Astrocyte (in vitro differentiated cells and primary cell): Measurements from ENCODE around the gene ATXN1. TPM values are rescaled to one million over a fixed set of nuclear protein-coding genes. Genes with fewer than 3 reads are reported as not detected.
A peak's percentile ranks its signal among the peaks of the same experiment; 100 is the strongest.

Source experiments
- DNase-seq: peaks from one replicate; pipeline ENCODE4 v3.0.0-alpha.2; 2010; ENCODE audit warnings: low read depth
- FAIRE-seq: peaks from 2 replicates; lab custom pipeline; 2011; peaks lifted over from hg19 to GRCh38; lab: Jason Lieb, UNC
- H2AFZ ChIP-seq: 2 replicates; pipeline ENCODE4 v1.6.0; 2012; ENCODE audit warnings: low read depth, low read length, inconsistent platforms
- H3K27ac ChIP-seq: 2 replicates; pipeline ENCODE4 v1.5.1; 2011; ENCODE audit warnings: low read depth, low read length, inconsistent platforms
- H3K27me3 ChIP-seq: 2 replicates; pipeline ENCODE4 v1.6.0; 2011; ENCODE audit warnings: low read length, inconsistent platforms; ENCODE audit not compliant: insufficient read depth
- H3K36me3 ChIP-seq: 2 replicates; pipeline ENCODE4 v1.5.1; 2011; ENCODE audit warnings: low read length, inconsistent platforms; ENCODE audit not compliant: insufficient read depth
- H3K4me1 ChIP-seq: 2 replicates; pipeline ENCODE4 v1.5.1; 2011; ENCODE audit warnings: low read length, inconsistent platforms; ENCODE audit not compliant: insufficient read depth
- H3K4me2 ChIP-seq: 2 replicates; pipeline ENCODE4 v1.6.0; 2012; ENCODE audit warnings: low read length, inconsistent platforms
- H3K4me3 ChIP-seq: 2 replicates; pipeline ENCODE4 v1.5.1; 2011; ENCODE audit warnings: low read depth, mild to moderate bottlenecking, low read length, inconsistent platforms; ENCODE audit not compliant: insufficient read depth
- H3K79me2 ChIP-seq: 2 replicates; pipeline ENCODE4 v1.6.0; 2012; ENCODE audit warnings: mild to moderate bottlenecking, low read length, inconsistent platforms; ENCODE audit not compliant: insufficient read depth
- H3K9ac ChIP-seq: 2 replicates; pipeline ENCODE4 v1.6.0; 2012; ENCODE audit warnings: mild to moderate bottlenecking, low read length, inconsistent platforms
- H3K9me3 ChIP-seq: 2 replicates; pipeline ENCODE4 v1.5.1; 2012; ENCODE audit warnings: low read depth, mild to moderate bottlenecking, low read length, inconsistent platforms; ENCODE audit not compliant: insufficient read depth
- H4K20me1 ChIP-seq: 2 replicates; pipeline ENCODE4 v1.6.0; 2012; ENCODE audit warnings: low read length, inconsistent platforms; ENCODE audit not compliant: insufficient read depth
- H3K27ac Mint-ChIP-seq: one replicate; pipeline ENCODE4 v1.8.0; 2021; ENCODE audit warnings: mild to moderate bottlenecking, mixed read lengths; ENCODE audit not compliant: unreplicated experiment
- H3K27me3 Mint-ChIP-seq: one replicate; pipeline ENCODE4 v1.8.0; 2021; ENCODE audit warnings: low read depth, mixed read lengths; ENCODE audit not compliant: unreplicated experiment
- H3K36me3 Mint-ChIP-seq: one replicate; pipeline ENCODE4 v1.8.0; 2021; ENCODE audit warnings: low read depth, mixed read lengths; ENCODE audit not compliant: unreplicated experiment
- H3K4me1 Mint-ChIP-seq: one replicate; pipeline ENCODE4 v1.8.0; 2021; ENCODE audit warnings: low read depth, mixed read lengths; ENCODE audit not compliant: unreplicated experiment
- H3K4me3 Mint-ChIP-seq: one replicate; pipeline ENCODE4 v1.8.0; 2021; ENCODE audit warnings: mild to moderate bottlenecking, moderate library complexity, mixed read lengths; ENCODE audit not compliant: unreplicated experiment
- H3K9me3 Mint-ChIP-seq: one replicate; pipeline ENCODE4 v1.8.0; 2021; ENCODE audit warnings: mild to moderate bottlenecking, mixed read lengths; ENCODE audit not compliant: unreplicated experiment
- EZH2 ChIP-seq: IDR thresholded peaks from 2 replicates; pipeline ENCODE4 v1.6.1; 2012; ENCODE audit warnings: mild to moderate bottlenecking, low read length, inconsistent platforms; ENCODE audit not compliant: insufficient read depth
- total RNA-seq: library from RNA; stranded (reverse); gene quantifications from 2 replicates; pipeline ENCODE4 v1.2.1, GENCODE V29; 2021
- TF ChIP-seq, protein P1 (sequence below): IDR thresholded peaks from 2 replicates; pipeline ENCODE4 v1.5.1; 2011; ENCODE audit warnings: low read depth, mild to moderate bottlenecking, inconsistent platforms, low read length, moderate library complexity; ENCODE audit not compliant: insufficient read depth

Gene ATXN1
- total RNA-seq, 1 donor from 2014 or later = 70.9 TPM

DNA sequence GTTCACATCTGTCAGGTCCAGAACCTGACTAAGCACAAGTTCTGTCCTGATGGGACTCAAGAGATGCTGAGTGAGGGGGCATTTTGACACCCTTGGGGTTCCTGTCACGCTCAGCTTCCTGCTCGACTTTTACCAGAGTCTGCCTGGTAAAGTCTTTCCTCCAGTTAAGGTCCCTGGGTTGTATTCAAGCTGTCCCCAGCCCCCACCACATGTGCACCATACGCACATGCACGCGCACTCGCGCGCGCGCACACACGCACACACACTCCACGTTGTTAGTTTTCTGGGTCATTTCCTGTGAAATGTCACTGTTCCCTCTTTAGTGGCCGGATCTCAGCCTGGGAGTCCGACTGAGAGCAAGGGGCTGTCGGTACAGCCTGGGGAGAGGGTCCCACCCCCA lies 356.8 kb downstream of the ATXN1 start:
- H3K4me1 ChIP-seq = no peaks in the 10 kb centered on the region
- H2AFZ ChIP-seq = no peak overlapping the region
- H4K20me1 ChIP-seq = no peaks in the 10 kb centered on the region
- no peaks in the 10 kb centered on the region for H3K27me3 Mint-ChIP-seq
- no peaks in the 10 kb centered on the region for H3K9me3 ChIP-seq
- H3K27me3 ChIP-seq = no peaks in the 10 kb centered on the region
- no peak overlapping the region for H3K9ac ChIP-seq
- H3K4me3 Mint-ChIP-seq = no peak overlapping the region
- no peak overlapping the region for H3K4me2 ChIP-seq
- no peaks in the 10 kb centered on the region for H3K79me2 ChIP-seq
- FAIRE-seq = no peak
- no peak overlapping the region for H3K27ac Mint-ChIP-seq
- TF ChIP-seq, protein P1, sequence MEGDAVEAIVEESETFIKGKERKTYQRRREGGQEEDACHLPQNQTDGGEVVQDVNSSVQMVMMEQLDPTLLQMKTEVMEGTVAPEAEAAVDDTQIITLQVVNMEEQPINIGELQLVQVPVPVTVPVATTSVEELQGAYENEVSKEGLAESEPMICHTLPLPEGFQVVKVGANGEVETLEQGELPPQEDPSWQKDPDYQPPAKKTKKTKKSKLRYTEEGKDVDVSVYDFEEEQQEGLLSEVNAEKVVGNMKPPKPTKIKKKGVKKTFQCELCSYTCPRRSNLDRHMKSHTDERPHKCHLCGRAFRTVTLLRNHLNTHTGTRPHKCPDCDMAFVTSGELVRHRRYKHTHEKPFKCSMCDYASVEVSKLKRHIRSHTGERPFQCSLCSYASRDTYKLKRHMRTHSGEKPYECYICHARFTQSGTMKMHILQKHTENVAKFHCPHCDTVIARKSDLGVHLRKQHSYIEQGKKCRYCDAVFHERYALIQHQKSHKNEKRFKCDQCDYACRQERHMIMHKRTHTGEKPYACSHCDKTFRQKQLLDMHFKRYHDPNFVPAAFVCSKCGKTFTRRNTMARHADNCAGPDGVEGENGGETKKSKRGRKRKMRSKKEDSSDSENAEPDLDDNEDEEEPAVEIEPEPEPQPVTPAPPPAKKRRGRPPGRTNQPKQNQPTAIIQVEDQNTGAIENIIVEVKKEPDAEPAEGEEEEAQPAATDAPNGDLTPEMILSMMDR = no peak
- TF ChIP-seq EZH2 = no peak
- peaks cover 6% of the 10 kb centered on the region for H3K36me3 ChIP-seq
- no peaks in the 10 kb centered on the region for H3K9me3 Mint-ChIP-seq
- peaks cover 19% of the 10 kb centered on the region for H3K36me3 Mint-ChIP-seq
- no peak overlapping the region for H3K4me3 ChIP-seq
- no peak overlapping the region for H3K27ac ChIP-seq
- peaks cover 28% of the 10 kb centered on the region for H3K4me1 Mint-ChIP-seq
- DNase-seq = no peak

DNA sequence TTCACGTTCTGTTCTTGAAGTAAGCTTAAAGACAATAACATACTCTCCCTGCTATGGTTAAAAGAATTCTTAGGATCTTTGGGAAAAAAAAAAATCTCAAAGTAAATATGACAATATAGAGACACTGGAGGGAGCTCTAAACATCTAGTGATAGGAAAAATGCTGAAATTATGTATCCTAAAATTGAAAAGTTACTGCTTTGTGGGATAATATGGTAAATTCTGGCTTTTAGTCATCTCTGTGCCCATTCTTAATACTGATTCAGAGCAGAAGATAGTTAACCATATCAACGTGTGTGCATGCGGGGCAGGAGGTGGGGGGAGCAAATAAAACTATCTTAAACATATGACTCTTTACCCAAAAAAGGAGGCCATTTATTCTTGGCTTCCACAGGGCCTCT lies 357.4 kb downstream of the ATXN1 start:
- no peak overlapping the region for H3K4me3 Mint-ChIP-seq
- Histone ChIP-seq H3K27ac (no peak overlapping the region), H2AFZ (no peak overlapping the region), H3K27me3 (no peaks in the 10 kb centered on the region), H3K79me2 (no peaks in the 10 kb centered on the region), H3K4me2 (no peak overlapping the region), H3K36me3 (peaks cover 6% of the 10 kb centered on the region), H3K9me3 (no peaks in the 10 kb centered on the region), H3K4me1 (peaks cover 6% of the 10 kb centered on the region), H3K4me3 (no peak overlapping the region), H3K9ac (no peak overlapping the region), H4K20me1 (no peaks in the 10 kb centered on the region)
- FAIRE-seq (peak; percentile 73), DNase-seq (no peak)
- H3K4me1 Mint-ChIP-seq = peaks cover 28% of the 10 kb centered on the region
- H3K27me3 Mint-ChIP-seq = no peaks in the 10 kb centered on the region
- H3K36me3 Mint-ChIP-seq = peaks cover 19% of the 10 kb centered on the region
- TF ChIP-seq, protein P1 = peak; percentile 14
- TF ChIP-seq EZH2 = no peak
- no peak overlapping the region for H3K27ac Mint-ChIP-seq
- H3K9me3 Mint-ChIP-seq = no peaks in the 10 kb centered on the region

- Mint-ChIP-seq H3K9me3 (no peaks in the 10 kb centered on the region), H3K4me1 (peaks cover 32% of the 10 kb centered on the region), H3K27ac (no peak overlapping the region), H3K27me3 (no peaks in the 10 kb centered on the region), H3K36me3 (peaks cover 21% of the 10 kb centered on the region), H3K4me3 (no peak overlapping the region)
- H3K9me3 ChIP-seq = no peaks in the 10 kb centered on the region
- FAIRE-seq = no peak
- H3K4me3 ChIP-seq = no peak overlapping the region
- no peak overlapping the region for H3K4me2 ChIP-seq
- TF ChIP-seq EZH2 = no peak
- TF ChIP-seq, protein P1 = no peak
- H3K79me2 ChIP-seq = no peaks in the 10 kb centered on the region
- H4K20me1 ChIP-seq = no peaks in the 10 kb centered on the region
- no peak overlapping the region for H3K27ac ChIP-seq
- H2AFZ ChIP-seq = no peak overlapping the region
- no peak overlapping the region for H3K9ac ChIP-seq
- no peaks in the 10 kb centered on the region for H3K27me3 ChIP-seq
- peaks cover 14% of the 10 kb centered on the region for H3K4me1 ChIP-seq
- H3K36me3 ChIP-seq = peaks cover 4% of the 10 kb centered on the region
- no peak for DNase-seq
These were observed 358.7 kb downstream of the ATXN1 start for GRCh38 chr6:16402581-16402900.
